Right ventricle myocardium superior (tissue), 1 donor: Measurements from ENCODE around the gene H2AZ2. TPM values are rescaled to one million over a fixed set of nuclear protein-coding genes. Genes with fewer than 3 reads are reported as not detected.
A peak's percentile ranks its signal among the peaks of the same experiment; 100 is the strongest.
"Not testable (repeated sequence)": the region's sequence is repeated elsewhere in the genome, so short reads cannot be mapped to it uniquely, and the experiment has no call there.

Experiments
- ATAC-seq: fragments of 200-7000 bp; cut with Tn5 transposase; one replicate; pipeline ENCODE4 v1.9.1; 2020; ENCODE audit warnings: mild to moderate bottlenecking; ENCODE audit not compliant: poor library complexity
- DNase-seq: peaks from one replicate; pipeline ENCODE4 v3.0.0-alpha.2; 2020
- intact Hi-C: fragments of 100-400 bp; cut with DNase I; formaldehyde crosslinking; loops from one replicate; pipeline ENCODE4 v1.11.2; 2022
- total RNA-seq: library from RNA; stranded (reverse); fragmentation: NEBNext Ultra II Directional; extraction: Animal tissue kit (Norgen Biotek cat#: 25700); gene quantifications from one replicate; pipeline ENCODE4 v1.2.1, GENCODE V29; 2021
- donor health status: DM: no; HTN: yes; CAD: no; lungs with severe emphysema.

The H2AZ2 gene
- total RNA-seq, 1 donor from 2014 or later = 257 TPM

DNA sequence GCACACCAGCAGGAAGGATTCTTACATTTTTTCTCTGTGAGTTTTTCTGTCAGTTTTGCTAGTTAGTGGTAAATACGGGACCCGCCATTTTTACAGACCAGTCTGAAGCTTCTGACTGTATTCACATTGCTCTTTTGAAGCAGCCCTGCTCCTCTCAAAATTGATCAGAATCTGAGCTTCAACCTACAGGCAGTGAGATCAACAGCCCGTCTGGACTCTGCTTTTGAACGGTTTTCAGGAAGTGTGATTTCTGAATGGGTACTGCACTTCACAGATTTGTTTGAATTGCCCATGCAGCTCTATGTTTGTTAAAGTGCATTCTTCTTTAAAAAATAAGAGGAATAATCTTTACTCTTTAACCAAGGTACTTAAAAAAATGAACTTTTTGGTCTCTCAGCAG lies 28.5 kb upstream of the H2AZ2 start:
- ATAC-seq (no peak), DNase-seq (no peak)
- intact Hi-C loops = no loop called here

DNA sequence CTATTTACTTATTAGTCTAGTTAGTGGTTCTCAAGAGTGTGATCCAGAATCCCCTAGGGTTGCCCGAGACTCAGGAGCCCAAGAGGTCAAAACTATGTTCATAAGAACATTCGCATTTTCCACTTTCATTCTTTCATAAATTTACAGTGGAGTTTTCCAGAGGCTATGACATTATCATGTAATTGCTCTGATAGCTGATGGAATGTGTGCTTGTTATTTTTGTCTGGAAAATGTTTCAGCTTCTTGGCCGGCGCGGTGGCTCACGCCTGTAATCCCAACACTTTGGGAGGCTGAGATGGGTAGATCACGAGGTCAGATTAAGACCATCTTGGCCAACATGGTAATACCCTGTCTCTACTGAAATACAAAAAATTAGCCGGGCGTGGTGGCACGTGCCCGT lies 27.4 kb upstream of the H2AZ2 start:
- ATAC-seq = peak; percentile 34
- intact Hi-C loops = no loop called here

DNA sequence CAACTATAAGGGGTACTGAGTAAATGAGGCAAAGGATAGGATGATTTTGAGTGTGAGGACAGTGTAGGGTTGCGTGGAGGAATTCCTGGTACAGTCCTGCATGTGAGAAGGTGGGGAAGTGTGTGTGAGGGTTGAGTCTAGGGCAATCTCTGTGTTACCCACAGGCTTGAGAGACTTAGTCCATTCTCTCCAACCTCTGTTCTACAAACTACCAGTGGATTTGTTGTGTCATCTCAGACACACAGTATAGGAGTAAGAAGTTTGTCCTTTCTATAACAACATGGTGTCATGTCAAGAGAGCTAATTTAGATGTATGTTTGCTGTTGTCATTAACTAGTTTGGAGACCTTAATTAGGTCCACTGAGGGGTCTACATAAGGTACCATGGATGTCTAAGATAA lies 24.9 kb upstream of the H2AZ2 start:
- intact Hi-C loops = no loop called here
- DNase-seq (no peak), ATAC-seq (no peak)

More for the DNA sequence above, 27.4 kb upstream of the H2AZ2 start:
- DNase-seq = no peak

DNA sequence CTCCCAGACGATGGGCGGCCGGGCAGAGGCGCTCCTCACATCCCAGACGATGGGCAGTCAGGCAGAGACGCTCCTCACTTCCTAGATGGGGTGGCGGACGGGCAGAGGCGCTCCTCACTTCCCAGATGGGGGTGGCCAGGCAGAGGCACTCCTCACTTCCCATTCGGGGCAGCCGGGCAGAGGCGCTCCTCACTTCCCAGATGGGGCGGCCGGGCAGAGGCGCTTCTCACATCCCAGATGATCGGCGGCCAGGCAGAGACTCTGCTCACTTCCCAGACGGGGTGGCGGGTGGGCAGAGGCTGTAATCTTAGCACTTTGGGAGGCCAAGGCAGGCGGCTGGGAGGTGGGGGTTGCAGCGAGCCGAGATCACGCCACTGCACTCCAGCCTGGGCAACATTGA lies 24.0 kb upstream of the H2AZ2 start:
- intact Hi-C loops, DNase-seq, ATAC-seq: not testable (repeated sequence)

DNA sequence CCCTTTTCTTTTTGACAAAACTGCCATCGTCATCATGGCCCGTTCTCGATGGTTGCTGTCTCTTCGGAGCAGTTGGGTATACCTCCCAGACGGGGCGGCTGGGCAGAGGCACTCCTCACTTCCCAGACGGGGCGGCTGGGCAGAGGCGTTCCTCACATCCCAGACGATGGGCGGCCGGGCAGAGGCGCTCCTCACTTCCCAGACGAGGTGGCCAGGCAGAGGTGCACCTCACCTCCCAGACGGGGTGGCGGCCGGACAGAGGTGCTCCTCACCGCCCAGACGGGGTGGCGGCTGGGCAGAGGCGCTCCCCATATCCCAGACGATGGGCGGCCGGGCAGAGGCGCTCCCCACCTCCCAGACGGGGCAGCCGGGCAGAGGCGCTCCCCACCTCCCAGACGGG lies 22.9 kb upstream of the H2AZ2 start:
- ATAC-seq, intact Hi-C loops, DNase-seq: not testable (repeated sequence)

DNA sequence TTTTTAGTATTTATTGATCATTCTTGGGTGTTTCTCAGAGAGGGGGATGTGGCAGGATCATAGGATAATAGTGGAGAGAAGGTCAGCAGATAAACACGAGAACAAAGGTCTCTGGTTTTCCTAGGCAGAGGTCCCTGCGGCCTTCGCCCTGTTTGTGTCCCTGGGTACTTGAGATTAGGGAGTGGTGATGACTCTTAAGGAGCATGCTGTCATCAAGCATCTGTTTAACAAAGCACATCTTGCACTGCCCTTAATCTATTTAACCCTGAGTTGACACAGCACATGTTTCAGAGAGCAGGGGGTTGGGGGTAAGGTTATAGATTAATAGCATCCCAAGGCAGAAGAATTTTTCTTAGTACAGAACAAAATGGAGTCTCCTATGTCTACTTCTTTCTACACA lies 22.4 kb upstream of the H2AZ2 start:
- DNase-seq, intact Hi-C loops, ATAC-seq: not testable (repeated sequence)

DNA sequence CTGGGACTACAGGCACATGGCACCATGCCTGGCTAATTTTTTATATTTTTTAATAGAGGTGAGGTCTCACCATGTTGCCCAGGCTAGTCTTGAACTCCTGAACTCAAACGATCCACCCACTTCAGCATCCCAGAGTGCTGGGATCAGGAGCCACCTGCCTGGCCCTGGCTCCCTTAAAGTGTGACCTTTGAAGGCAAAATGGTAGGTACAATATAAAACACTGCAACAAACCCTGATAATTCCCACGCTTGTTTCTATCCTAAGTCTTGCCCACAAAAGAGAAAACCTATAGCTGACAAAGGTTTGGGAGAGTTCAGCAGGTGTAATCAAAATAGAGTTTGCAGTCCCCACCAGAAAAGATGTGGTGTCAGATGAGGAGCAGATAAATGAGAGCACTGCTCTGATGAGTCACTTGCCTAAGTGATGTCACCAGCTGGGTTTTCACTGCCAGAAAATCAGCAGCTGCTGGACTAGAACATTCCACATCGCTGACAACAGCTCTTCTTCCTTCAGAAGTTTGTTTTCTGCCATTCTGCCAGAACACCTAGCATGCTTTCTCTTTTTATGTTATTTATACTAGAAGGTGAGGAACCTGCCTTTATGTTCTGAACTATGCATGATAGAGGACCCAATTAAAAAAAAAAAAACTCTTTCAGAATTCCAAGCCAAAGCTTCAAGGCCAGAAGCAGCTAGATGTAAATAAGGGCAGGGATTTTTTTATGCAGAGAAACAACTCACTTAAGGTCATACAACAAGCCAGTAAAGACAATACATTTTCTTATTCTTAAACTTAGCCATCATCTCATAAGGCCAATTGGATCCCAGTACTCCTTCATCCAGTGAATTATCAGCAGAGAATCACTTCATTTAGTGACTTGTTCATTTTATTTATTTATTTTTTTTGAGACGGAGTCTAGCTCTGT lies 19.4 kb upstream of the H2AZ2 start:
- ATAC-seq (peak; percentile 45), DNase-seq (no peak)
- intact Hi-C loops = loop anchor here (10.0 kb wide), 1 partner anchor 267 kb away; no protein-coding TSS in a partner anchor

DNA sequence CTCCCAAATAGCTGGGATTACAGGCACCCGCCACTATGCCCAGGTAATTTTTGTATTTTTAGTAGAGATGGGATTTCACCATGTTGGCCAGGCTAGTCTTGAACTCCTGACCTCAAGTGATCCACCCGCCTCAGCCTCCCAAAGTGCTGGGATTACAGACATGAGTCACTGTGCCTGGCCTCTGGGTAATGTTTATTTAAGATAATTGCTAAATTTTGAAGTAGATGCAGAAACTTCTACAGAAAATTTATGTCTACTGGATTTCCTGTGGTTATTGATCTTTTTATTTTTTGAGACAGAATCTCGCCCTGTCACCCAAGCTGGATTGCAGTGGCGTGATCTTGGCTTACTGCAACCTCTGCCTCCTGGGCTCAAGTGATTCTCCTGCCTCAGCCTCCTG lies 14.1 kb upstream of the H2AZ2 start:
- DNase-seq, ATAC-seq: not testable (repeated sequence)
- intact Hi-C loops = loop anchor here (10.0 kb wide), 1 partner anchor 273 kb away; no protein-coding TSS in a partner anchor

DNA sequence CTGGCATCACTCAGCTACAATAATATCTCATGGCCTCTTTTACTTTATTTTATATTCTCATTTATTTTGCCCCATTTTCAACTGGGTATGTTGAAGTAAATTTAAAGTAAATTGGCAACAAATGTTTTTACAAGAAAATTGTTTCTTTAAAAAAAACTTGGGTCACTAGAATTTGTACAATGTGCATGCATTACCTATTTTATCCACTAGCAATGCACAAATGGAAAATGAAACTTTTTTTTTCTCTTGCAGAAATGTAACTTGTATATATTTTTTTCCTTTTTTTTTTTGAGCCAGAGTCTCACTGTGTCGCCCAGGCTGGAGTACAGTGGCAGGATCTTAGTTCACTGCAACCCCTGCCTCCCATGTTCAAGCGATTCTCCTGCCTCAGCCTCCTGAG lies 10.3 kb upstream of the H2AZ2 start:
- intact Hi-C loops = loop anchor here (5.0 kb wide), 1 partner anchor 64 kb away; no protein-coding TSS in a partner anchor
- DNase-seq (no peak), ATAC-seq (no peak)

DNA sequence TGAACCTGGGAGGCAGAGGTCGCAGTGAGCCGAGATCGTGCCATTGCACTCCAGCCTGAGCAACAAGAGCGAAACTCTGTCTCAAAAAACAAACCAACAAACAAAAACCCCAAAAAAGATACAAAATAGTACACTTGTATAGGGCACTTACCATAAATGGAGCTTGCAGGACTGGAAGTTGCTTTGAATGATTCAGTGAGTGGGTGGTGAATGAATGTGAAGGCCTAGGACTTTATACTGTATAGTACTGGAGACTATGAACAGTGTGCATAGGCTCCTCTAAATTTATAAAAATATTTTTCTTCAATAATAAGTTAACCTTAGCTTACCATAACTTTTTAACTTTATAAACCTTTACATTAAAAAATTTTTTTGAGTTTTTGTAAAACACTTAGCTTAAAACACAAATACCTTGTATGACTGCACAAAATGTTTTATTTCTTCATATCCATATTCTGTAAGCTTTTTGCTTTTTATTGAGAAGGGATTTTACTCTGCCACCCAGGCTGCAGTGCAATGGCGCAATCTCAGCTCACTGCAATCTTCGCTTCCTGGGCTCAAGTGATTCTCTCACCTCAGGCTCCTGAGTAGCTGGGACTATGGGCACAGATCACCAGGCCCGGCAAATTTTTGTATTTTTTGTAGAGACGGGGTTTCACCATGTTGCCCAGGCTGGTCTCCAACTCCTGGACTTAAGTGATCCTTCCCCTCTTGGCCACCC lies 6.9 kb upstream of the H2AZ2 start:
- DNase-seq (no peak), ATAC-seq (no peak)
- intact Hi-C loops = loop anchor here (5.0 kb wide), 1 partner anchor 67 kb away; no protein-coding TSS in a partner anchor

DNA sequence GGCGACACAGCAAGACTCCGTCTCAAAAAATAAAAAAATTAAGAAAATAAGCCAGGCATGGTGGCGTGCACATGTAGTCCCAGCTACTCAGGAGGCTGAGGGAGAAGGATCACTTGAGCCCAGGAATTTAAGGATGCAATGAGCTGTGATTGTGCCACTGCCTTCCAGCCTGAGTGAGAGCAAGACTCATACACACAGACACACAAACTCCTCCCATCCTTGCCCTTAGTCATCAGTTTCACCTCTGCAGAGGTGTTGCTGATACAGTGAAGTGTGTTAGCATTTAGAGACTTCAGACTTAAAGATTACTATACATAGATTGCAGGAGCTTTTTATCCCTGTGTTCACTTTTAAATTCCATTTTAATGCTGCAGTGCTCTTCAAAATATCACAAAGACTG lies 5.5 kb upstream of the H2AZ2 start:
- no peak for ATAC-seq
- intact Hi-C loops = no loop called here
- DNase-seq = no peak

DNA sequence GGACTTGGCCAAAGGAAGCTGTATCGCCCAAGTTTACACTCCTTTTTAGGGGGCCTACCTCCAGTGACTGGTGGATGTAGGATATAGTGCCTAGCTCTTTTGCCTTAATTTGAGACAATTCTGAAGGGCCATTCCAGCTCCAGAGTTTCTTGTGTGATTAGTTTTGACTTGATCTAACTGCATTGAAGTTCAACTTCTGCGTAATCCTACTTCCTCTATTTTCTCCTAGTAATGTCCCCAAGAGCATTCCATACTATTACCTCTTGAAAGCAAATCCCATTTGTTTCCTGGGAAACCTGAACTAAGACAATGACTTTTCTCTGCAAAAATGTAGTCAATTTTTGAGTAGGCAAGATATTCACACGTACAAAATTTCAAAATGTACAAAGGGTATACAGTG lies 4.7 kb upstream of the H2AZ2 start:
- no peak for DNase-seq
- intact Hi-C loops = no loop called here
- no peak for ATAC-seq

DNA sequence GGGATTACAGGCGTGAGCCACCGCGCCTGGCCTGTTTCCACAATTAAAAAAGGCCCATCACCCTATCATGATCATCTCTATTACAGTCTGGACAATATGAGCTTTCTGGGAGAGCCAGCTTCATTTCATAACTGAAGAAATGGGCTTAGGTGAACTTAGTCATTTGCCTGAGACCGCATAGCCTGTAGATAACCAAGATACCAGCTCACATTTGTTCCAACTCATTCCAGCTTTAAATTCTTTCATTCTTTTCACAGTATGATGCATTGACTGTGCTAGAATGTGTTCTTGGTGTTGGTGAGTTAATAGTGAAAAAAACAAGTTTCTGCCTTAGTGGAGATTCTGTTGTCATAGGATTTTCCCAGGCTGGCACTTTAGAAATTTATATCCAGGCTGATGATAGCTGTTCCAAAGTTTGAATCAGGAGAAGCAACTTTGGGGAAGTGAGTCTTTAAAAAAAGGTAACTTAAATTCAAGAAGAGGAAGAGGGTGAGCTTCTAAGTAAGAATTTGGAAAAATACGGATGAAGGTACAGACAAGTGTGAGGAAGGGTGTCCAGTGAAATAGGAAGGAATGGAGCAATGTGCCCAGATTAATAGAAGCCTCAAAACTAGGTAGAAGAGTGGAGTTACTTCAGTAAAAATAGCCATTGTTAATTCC lies 2.1 kb upstream of the H2AZ2 start:
- intact Hi-C loops = loop anchor here (5.0 kb wide), 1 partner anchor 263 kb away; no protein-coding TSS in a partner anchor
- DNase-seq (no peak), ATAC-seq (no peak)

DNA sequence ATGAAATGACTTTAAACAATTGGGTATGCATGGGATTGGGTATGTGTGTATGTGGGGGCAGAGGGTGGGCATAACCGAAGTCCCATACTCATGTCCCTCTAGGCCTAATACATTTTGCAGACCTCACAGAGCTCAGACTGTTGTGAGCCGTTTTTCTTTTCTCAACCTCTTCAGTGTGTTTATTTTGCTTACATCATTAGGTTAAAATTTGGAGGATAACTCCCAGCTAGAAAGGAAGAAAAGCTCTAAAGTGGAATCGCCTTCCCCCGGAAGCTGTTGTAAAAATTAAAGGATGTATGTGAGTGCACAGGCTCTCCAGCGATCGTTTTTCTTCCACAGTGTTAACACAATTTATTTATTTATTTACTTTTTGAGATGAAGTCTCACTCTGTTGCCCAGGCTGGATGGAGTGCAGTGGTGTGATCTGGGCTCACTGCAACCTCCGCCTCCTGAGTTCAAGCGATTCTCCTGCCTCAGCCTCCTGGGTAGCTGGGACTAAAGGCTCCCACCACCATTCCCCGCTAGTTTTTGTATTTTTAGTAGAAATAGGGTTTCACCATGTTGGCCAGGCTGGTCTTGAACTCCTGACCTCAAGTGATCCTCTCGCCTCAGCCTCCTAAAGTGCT lies 1.5 kb upstream of the H2AZ2 start:
- intact Hi-C loops = loop anchor here (5.0 kb wide), 1 partner anchor 262 kb away; no protein-coding TSS in a partner anchor
- ATAC-seq (no peak), DNase-seq (no peak)

DNA sequence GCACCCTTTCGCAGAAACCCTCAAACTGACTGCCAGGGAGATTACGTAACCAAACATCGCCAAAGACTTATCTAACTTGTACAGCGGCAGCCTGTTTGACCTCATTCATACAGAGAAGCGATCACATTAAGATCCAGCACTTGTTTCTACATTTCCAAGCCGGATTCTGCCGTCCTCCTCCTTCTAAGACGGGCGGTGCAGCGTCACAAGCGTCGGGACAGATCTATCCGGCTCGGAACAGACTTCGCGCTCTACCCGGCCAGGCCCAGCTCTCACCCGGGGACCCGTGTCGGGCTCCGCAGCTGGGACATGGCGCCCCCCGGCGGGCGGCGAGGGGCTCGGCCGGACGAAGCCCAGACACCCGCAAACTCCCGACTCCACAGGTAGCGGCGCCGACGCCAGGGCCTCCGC lies 373 bp downstream of the H2AZ2 start:
- DNase-seq (peak; percentile 91), ATAC-seq (peak; percentile 79)
- intact Hi-C loops = loop anchor here (5.0 kb wide), 1 partner anchor 260 kb away; no protein-coding TSS in a partner anchor

DNA sequence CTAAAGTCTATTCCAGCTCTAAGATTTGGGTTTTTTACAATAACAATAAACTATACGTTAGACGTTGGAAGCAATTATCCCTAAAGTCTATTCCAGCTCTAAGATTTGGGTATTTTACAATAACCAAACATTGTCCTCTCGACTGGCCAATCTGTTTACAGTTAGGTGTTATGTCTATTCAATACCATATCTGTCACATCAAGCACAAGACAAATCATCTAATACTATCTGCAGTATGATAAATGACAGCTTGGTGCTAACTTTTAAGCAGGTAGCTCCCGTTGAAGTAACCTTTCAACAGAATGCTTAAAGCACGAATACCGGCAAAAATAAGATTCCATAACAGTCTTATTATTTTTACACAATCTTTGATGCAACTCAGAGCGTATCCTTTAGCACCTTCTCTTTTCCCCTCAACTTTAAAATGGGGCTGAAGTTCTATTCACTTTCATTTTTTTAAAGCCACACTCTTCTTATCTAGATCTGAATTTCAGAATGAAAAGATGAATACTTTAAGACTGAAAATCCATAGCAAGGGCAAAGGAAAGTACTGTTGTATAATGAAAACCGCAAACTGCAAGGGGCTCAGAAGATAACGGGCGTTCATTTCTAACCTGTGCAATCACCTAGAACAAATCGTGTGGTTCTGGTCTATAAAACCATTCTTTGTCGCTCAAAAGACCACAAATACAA lies 925 bp downstream of the H2AZ2 start:
- ATAC-seq (no peak), DNase-seq (no peak)
- intact Hi-C loops = loop anchor here (5.0 kb wide), 1 partner anchor 260 kb away; no protein-coding TSS in a partner anchor

DNA sequence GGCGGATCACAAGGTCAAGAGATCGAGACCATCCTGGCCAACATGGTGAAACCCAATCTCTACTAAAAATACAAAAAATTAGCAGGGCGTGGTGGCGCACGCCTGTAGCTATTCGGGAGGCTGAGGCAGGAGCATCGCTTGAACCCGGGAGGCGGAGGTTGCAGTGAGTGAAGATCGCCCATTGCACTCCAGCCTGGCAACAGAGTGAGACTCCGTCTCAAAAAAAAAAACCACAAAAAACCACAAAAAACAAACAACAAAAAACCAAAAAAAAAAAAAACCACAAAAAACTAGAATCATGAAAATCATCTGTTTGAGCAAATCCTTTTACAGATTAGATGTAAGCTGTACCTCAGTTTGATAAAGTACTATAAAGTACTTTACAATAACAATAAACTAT lies 1.5 kb downstream of the H2AZ2 start:
- not testable (repeated sequence) for ATAC-seq, DNase-seq
- intact Hi-C loops = loop anchor here (5.0 kb wide), 1 partner anchor 259 kb away; no protein-coding TSS in a partner anchor

DNA sequence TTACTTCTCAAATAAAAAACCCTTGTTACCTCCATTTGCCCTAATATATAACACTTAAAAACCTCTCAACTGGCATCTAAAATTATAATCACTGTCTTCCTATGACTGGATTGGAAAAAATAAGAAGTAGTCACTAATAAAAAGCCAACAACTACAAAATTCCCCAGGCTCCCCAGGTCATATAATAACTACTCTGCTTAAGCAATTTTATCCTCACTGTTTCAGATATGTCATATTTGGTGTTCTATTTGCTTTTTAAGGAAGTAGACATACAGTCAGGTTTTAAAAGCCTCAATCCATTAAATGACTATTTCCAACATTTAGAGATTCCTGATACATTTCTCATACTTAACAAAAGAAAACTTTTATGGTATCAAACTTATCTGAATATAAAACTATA lies 2.4 kb downstream of the H2AZ2 start:
- no peak for DNase-seq
- ATAC-seq = no peak
- intact Hi-C loops = loop anchor here (5.0 kb wide), 1 partner anchor 258 kb away; no protein-coding TSS in a partner anchor
